Ovary (tissue), 3 donors: ENCODE data around the gene OTUD4.
"Not testable (repeated sequence)": the region's sequence is repeated elsewhere in the genome, so short reads cannot be mapped to it uniquely, and the experiment has no call there.

ENCODE experiments used
- CTCF ChIP-seq, 3 donors: fragments of 450-650 bp in 2 of 3; fragments of 200-600 bp in 1 of 3; IDR thresholded peaks; one replicate each; pipeline versions ENCODE4 v1.5.1 to v1.8.0; 2016 to 2022; ENCODE audit warnings: antibody characterized with exemption in 3 of 3, mild to moderate bottlenecking in 1 of 3
- EP300 ChIP-seq: sonication (generic); formaldehyde crosslinking; IDR thresholded peaks from one replicate; pipeline ENCODE4 v1.6.1; 2017; ENCODE audit warnings: antibody characterized with exemption
- POLR2A ChIP-seq: fragments of 450-650 bp; IDR thresholded peaks from one replicate; pipeline ENCODE4 v1.6.1; 2017; ENCODE audit warnings: antibody characterized with exemption, mild to moderate bottlenecking, moderate library complexity
- donor health status: DM: no; HTN: no; CAD: no.

DNA sequence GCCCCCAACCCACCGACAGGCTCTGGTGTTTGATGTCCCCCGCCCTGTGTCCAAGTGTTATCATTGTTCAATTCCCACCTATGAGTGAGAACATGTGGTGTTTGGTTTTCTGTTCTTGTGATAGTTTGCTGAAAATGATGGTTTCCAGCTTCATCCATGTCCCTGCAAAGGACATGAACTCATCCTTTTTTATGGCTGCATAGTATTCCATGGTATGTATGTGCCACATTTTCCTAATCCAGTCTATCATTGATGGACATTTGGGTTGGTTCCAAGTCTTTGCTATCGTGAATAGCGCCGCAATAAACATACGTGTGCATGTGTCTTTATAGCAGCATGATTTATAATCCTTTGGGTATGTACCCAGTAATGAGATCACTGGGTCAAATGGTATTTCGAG lies 42.8 kb upstream of the OTUD4 start:
- TF ChIP-seq CTCF (IDR thresholded peaks at IDR 0.05); EP300; POLR2A: not testable (repeated sequence)
